GM21528 (cell line): ENCODE data around the gene RYR3.

Experiments used
- ATAC-seq: cut with Tn5 transposase; IDR thresholded peaks from one replicate; pipeline ENCODE4 v1.9.1; 2021; ENCODE audit warnings: mild to moderate bottlenecking, moderate library complexity; ENCODE audit not compliant: unreplicated experiment, low FRiP score

Gene RYR3

GRCh38 chr15:33317896-33318295 is 7.1 kb downstream of the RYR3 start:
- ATAC-seq = no peak

GRCh38 chr15:33320017-33320416 is 9.2 kb downstream of the RYR3 start:
- ATAC-seq = no peak

GRCh38 chr15:33322091-33322490 is 11.3 kb downstream of the RYR3 start:
- ATAC-seq = no peak

GRCh38 chr15:33324609-33325008 is 13.8 kb downstream of the RYR3 start:
- no peak for ATAC-seq

- ATAC-seq = no peak
Measured at GRCh38 chr15:33326908-33327307, 16.1 kb downstream of the RYR3 start.

- no peak for ATAC-seq
Measured at GRCh38 chr15:33328106-33328505, 17.3 kb downstream of the RYR3 start.

- no peak for ATAC-seq
Measured at GRCh38 chr15:33329457-33329856, 18.7 kb downstream of the RYR3 start.

GRCh38 chr15:33330931-33331330 is 20.2 kb downstream of the RYR3 start:
- no peak for ATAC-seq

GRCh38 chr15:33341953-33342352 is 31.2 kb downstream of the RYR3 start:
- no peak for ATAC-seq

GRCh38 chr15:33343275-33343674 is 32.5 kb downstream of the RYR3 start:
- no peak for ATAC-seq

GRCh38 chr15:33344111-33344510 is 33.3 kb downstream of the RYR3 start:
- ATAC-seq = no peak

- ATAC-seq = no peak
Measured at GRCh38 chr15:33344530-33344929, 33.8 kb downstream of the RYR3 start.

GRCh38 chr15:33354411-33354810 is 43.6 kb downstream of the RYR3 start:
- no peak for ATAC-seq

GRCh38 chr15:33357845-33358244 is 47.1 kb downstream of the RYR3 start:
- ATAC-seq = no peak

- no peak for ATAC-seq
Measured at GRCh38 chr15:33358306-33358705, 47.5 kb downstream of the RYR3 start.

GRCh38 chr15:33360886-33361285 is 50.1 kb downstream of the RYR3 start:
- no peak for ATAC-seq

GRCh38 chr15:33369941-33370622 is 59.3 kb downstream of the RYR3 start:
- ATAC-seq = no peak

GRCh38 chr15:33370623-33371020 is 59.9 kb downstream of the RYR3 start:
- no peak for ATAC-seq

GRCh38 chr15:33371159-33371558 is 60.4 kb downstream of the RYR3 start:
- no peak for ATAC-seq

GRCh38 chr15:33374226-33374914 is 63.6 kb downstream of the RYR3 start:
- ATAC-seq = no peak

GRCh38 chr15:33375236-33375635 is 64.5 kb downstream of the RYR3 start:
- no peak for ATAC-seq

- ATAC-seq = no peak
Measured at GRCh38 chr15:33377204-33377603, 66.4 kb downstream of the RYR3 start.
